ENCODE results near the gene CHPT1.
"Not testable (repeated sequence)": the region's sequence is repeated elsewhere in the genome, so short reads cannot be mapped to it uniquely, and the experiment has no call there.

Gene CHPT1
- long read RNA-seq, donor 1, transcript CHPT1-201 (9 exons, 1,585 nt), result major isoform, 15 of 19 reads
- long read RNA-seq, donor 1, partial matches to known transcripts, result 0 of 19 reads
- long read RNA-seq, donor 1, other reads (novel, unspliced or antisense), result 0 of 19 reads
- long read RNA-seq, donor 2, transcript CHPT1-201 (9 exons, 1,585 nt), result major isoform, 7 of 18 reads
- long read RNA-seq, donor 2, partial matches to known transcripts, result 6 of 18 reads
- long read RNA-seq, donor 2, other reads (novel, unspliced or antisense), result 5 of 18 reads
- long read RNA-seq, donor 3, transcript CHPT1-201 (9 exons, 1,585 nt), result major isoform, 6 of 7 reads
- long read RNA-seq, donor 3, partial matches to known transcripts, result 0 of 7 reads
- long read RNA-seq, donor 3, other reads (novel, unspliced or antisense), result 0 of 7 reads
- long read RNA-seq, donor 4, transcript CHPT1-205 (8 exons, 2,001 nt), result minor isoform, 9 of 24 reads
- long read RNA-seq, donor 4, transcript CHPT1-201 (9 exons, 1,585 nt), result major isoform, 15 of 24 reads
- long read RNA-seq, donor 4, partial matches to known transcripts, result 0 of 24 reads
- long read RNA-seq, donor 4, other reads (novel, unspliced or antisense), result 0 of 24 reads
- long read RNA-seq, donor 5, transcript CHPT1-201 (9 exons, 1,585 nt), result major isoform, 17 of 20 reads
- long read RNA-seq, donor 5, partial matches to known transcripts, result 0 of 20 reads
- long read RNA-seq, donor 5, other reads (novel, unspliced or antisense), result 0 of 20 reads
- long read RNA-seq, donor 6, transcript CHPT1-201 (9 exons, 1,585 nt), result major isoform, 15 of 17 reads
- long read RNA-seq, donor 6, partial matches to known transcripts, result 0 of 17 reads
- long read RNA-seq, donor 6, other reads (novel, unspliced or antisense), result 0 of 17 reads
- long read RNA-seq, donor 7, transcript CHPT1-201 (9 exons, 1,585 nt), result major isoform, 21 of 30 reads
- long read RNA-seq, donor 7, partial matches to known transcripts, result 7 of 30 reads
- long read RNA-seq, donor 7, other reads (novel, unspliced or antisense), result 0 of 30 reads
- long read RNA-seq, donor 8, transcript CHPT1-201 (9 exons, 1,585 nt), result major isoform, 14 of 15 reads
- long read RNA-seq, donor 8, partial matches to known transcripts, result 0 of 15 reads
- long read RNA-seq, donor 8, other reads (novel, unspliced or antisense), result 0 of 15 reads

- peak; percentile 83 for DNase-seq
Observed at GRCh38 chr12:101697197-101697929, at the start of gene CHPT1. Gene CHPT1, plus strand, starts transcription at chr12:101697640. Its CDS starts 222 bp downstream, at chr12:101697862.

GRCh38 chr12:101647711-101648110 is 49.7 kb upstream of the CHPT1 start:
- DNase-seq, result no peak

- no peak for DNase-seq
Observed at GRCh38 chr12:101648195-101648594, 49.2 kb upstream of the CHPT1 start.

- no peak for DNase-seq
Observed at GRCh38 chr12:101650346-101651117, 46.9 kb upstream of the CHPT1 start.

GRCh38 chr12:101653030-101653429 is 44.4 kb upstream of the CHPT1 start:
- DNase-seq, result no peak

- no peak for DNase-seq
Observed at GRCh38 chr12:101653503-101653902, 43.9 kb upstream of the CHPT1 start.

- DNase-seq, result no peak
Observed at GRCh38 chr12:101654442-101654841, 43.0 kb upstream of the CHPT1 start.

GRCh38 chr12:101655393-101655792 is 42.0 kb upstream of the CHPT1 start:
- no peak for DNase-seq

- DNase-seq, result not testable (repeated sequence)
Observed at GRCh38 chr12:101660662-101661061, 36.8 kb upstream of the CHPT1 start.

- DNase-seq, result no peak
Observed at GRCh38 chr12:101663298-101663697, 34.1 kb upstream of the CHPT1 start.

GRCh38 chr12:101664992-101665391 is 32.4 kb upstream of the CHPT1 start:
- DNase-seq, result no peak

- DNase-seq, result no peak
Observed at GRCh38 chr12:101666052-101666728, 31.2 kb upstream of the CHPT1 start.

- DNase-seq, result no peak
Observed at GRCh38 chr12:101667591-101667990, 29.8 kb upstream of the CHPT1 start.

- no peak for DNase-seq
Observed at GRCh38 chr12:101670007-101670671, 27.3 kb upstream of the CHPT1 start.

- no peak for DNase-seq
Observed at GRCh38 chr12:101671157-101671791, 26.2 kb upstream of the CHPT1 start.

- no peak for DNase-seq
Observed at GRCh38 chr12:101671833-101672232, 25.6 kb upstream of the CHPT1 start.

GRCh38 chr12:101675555-101675954 is 21.9 kb upstream of the CHPT1 start:
- no peak for DNase-seq

GRCh38 chr12:101676497-101676896 is 20.9 kb upstream of the CHPT1 start:
- DNase-seq, result not testable (repeated sequence)

- DNase-seq, result no peak
Observed at GRCh38 chr12:101678081-101678480, 19.4 kb upstream of the CHPT1 start.
